Astrocyte (in vitro differentiated cells and primary cell): ENCODE results near the gene KRT79. TPM values are rescaled to one million over a fixed set of nuclear protein-coding genes. Genes with fewer than 3 reads are reported as not detected.

Experiments used
- DNase-seq: peaks from one replicate; pipeline ENCODE4 v3.0.0-alpha.2; 2010; ENCODE audit warnings: low read depth
- FAIRE-seq: peaks from 2 replicates; lab custom pipeline; 2011; peaks lifted over from hg19 to GRCh38; lab: Jason Lieb, UNC
- H2AFZ ChIP-seq: 2 replicates; pipeline ENCODE4 v1.6.0; 2012; ENCODE audit warnings: low read depth, low read length, inconsistent platforms
- H3K27ac ChIP-seq: 2 replicates; pipeline ENCODE4 v1.5.1; 2011; ENCODE audit warnings: low read depth, low read length, inconsistent platforms
- H3K27me3 ChIP-seq: 2 replicates; pipeline ENCODE4 v1.6.0; 2011; ENCODE audit warnings: low read length, inconsistent platforms; ENCODE audit not compliant: insufficient read depth
- H3K36me3 ChIP-seq: 2 replicates; pipeline ENCODE4 v1.5.1; 2011; ENCODE audit warnings: low read length, inconsistent platforms; ENCODE audit not compliant: insufficient read depth
- H3K4me1 ChIP-seq: 2 replicates; pipeline ENCODE4 v1.5.1; 2011; ENCODE audit warnings: low read length, inconsistent platforms; ENCODE audit not compliant: insufficient read depth
- H3K4me2 ChIP-seq: 2 replicates; pipeline ENCODE4 v1.6.0; 2012; ENCODE audit warnings: low read length, inconsistent platforms
- H3K4me3 ChIP-seq: 2 replicates; pipeline ENCODE4 v1.5.1; 2011; ENCODE audit warnings: low read depth, mild to moderate bottlenecking, low read length, inconsistent platforms; ENCODE audit not compliant: insufficient read depth
- H3K79me2 ChIP-seq: 2 replicates; pipeline ENCODE4 v1.6.0; 2012; ENCODE audit warnings: mild to moderate bottlenecking, low read length, inconsistent platforms; ENCODE audit not compliant: insufficient read depth
- H3K9ac ChIP-seq: 2 replicates; pipeline ENCODE4 v1.6.0; 2012; ENCODE audit warnings: mild to moderate bottlenecking, low read length, inconsistent platforms
- H3K9me3 ChIP-seq: 2 replicates; pipeline ENCODE4 v1.5.1; 2012; ENCODE audit warnings: low read depth, mild to moderate bottlenecking, low read length, inconsistent platforms; ENCODE audit not compliant: insufficient read depth
- H4K20me1 ChIP-seq: 2 replicates; pipeline ENCODE4 v1.6.0; 2012; ENCODE audit warnings: low read length, inconsistent platforms; ENCODE audit not compliant: insufficient read depth
- H3K27ac Mint-ChIP-seq: one replicate; pipeline ENCODE4 v1.8.0; 2021; ENCODE audit warnings: mild to moderate bottlenecking, mixed read lengths; ENCODE audit not compliant: unreplicated experiment
- H3K27me3 Mint-ChIP-seq: one replicate; pipeline ENCODE4 v1.8.0; 2021; ENCODE audit warnings: low read depth, mixed read lengths; ENCODE audit not compliant: unreplicated experiment
- H3K36me3 Mint-ChIP-seq: one replicate; pipeline ENCODE4 v1.8.0; 2021; ENCODE audit warnings: low read depth, mixed read lengths; ENCODE audit not compliant: unreplicated experiment
- H3K4me1 Mint-ChIP-seq: one replicate; pipeline ENCODE4 v1.8.0; 2021; ENCODE audit warnings: low read depth, mixed read lengths; ENCODE audit not compliant: unreplicated experiment
- H3K4me3 Mint-ChIP-seq: one replicate; pipeline ENCODE4 v1.8.0; 2021; ENCODE audit warnings: mild to moderate bottlenecking, moderate library complexity, mixed read lengths; ENCODE audit not compliant: unreplicated experiment
- H3K9me3 Mint-ChIP-seq: one replicate; pipeline ENCODE4 v1.8.0; 2021; ENCODE audit warnings: mild to moderate bottlenecking, mixed read lengths; ENCODE audit not compliant: unreplicated experiment
- EZH2 ChIP-seq: IDR thresholded peaks from 2 replicates; pipeline ENCODE4 v1.6.1; 2012; ENCODE audit warnings: mild to moderate bottlenecking, low read length, inconsistent platforms; ENCODE audit not compliant: insufficient read depth
- total RNA-seq: library from RNA; stranded (reverse); gene quantifications from 2 replicates; pipeline ENCODE4 v1.2.1, GENCODE V29; 2021
- TF ChIP-seq, protein P1 (sequence below): IDR thresholded peaks from 2 replicates; pipeline ENCODE4 v1.5.1; 2011; ENCODE audit warnings: low read depth, mild to moderate bottlenecking, inconsistent platforms, low read length, moderate library complexity; ENCODE audit not compliant: insufficient read depth

KRT79 gene
- total RNA-seq, 1 donor from 2014 or later = 0.50 TPM

DNA sequence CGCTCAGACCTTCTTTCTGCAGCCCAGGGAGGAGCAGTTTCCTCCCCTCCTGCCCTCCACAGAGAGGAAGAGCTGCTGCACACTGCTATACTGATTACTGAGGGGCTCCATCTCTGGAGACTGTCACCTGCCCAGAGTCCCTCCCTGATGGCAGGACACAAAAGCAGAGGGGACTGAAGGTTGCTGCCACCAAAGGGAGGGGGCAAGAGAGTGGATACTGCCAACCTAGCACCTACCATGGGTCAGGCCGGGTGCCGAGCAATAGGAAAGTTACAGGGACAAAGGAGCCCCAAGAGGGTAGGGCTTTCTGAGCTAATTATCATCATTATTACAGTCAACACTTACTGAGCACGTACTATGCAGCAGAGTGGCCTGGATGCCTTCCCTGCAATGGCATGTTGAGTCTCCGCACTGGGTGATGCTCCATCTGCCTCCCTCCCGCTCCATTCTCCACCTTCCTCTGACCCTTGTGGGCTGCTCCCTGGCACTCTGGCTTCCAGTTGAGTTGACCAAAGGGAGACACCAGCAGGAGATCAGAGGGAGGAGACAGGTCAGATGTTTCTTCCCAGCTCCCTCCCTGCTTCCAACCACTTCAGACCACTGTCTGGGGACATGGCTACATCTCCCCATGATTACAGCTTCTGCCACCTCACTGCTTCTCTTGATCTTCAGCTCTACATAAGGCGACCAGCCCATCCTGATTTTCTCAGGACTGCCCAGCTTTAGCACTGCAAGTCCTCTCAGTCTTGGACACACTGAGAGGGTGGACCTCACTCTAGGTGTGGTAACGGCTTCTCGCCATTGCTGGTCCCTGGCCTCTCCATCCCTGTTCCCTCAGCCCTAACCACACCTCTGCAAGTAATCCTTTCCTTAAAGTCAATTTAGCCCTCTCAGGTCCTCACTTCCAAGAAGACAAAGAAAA is 2.6 kb upstream of the KRT79 start:
- Histone ChIP-seq H3K36me3 (no peaks in the 10 kb centered on the region), H3K9ac (peak overlapping the region; percentile 75), H3K4me3 (peak overlapping the region; percentile 17), H3K9me3 (no peaks in the 10 kb centered on the region), H3K79me2 (no peaks in the 10 kb centered on the region), H3K27me3 (no peaks in the 10 kb centered on the region), H4K20me1 (no peaks in the 10 kb centered on the region), H3K4me1 (peaks cover 39% of the 10 kb centered on the region), H3K27ac (peak overlapping the region; percentile 88), H3K4me2 (peak overlapping the region; percentile 65), H2AFZ (peak overlapping the region; percentile 59)
- DNase-seq (no peak), FAIRE-seq (no peak)
- Mint-ChIP-seq H3K9me3 (peaks cover 2% of the 10 kb centered on the region), H3K36me3 (no peaks in the 10 kb centered on the region), H3K27me3 (peaks cover 20% of the 10 kb centered on the region), H3K27ac (peak overlapping the region; percentile 96), H3K4me1 (peaks cover 27% of the 10 kb centered on the region), H3K4me3 (no peak overlapping the region)
- TF ChIP-seq, protein P1, sequence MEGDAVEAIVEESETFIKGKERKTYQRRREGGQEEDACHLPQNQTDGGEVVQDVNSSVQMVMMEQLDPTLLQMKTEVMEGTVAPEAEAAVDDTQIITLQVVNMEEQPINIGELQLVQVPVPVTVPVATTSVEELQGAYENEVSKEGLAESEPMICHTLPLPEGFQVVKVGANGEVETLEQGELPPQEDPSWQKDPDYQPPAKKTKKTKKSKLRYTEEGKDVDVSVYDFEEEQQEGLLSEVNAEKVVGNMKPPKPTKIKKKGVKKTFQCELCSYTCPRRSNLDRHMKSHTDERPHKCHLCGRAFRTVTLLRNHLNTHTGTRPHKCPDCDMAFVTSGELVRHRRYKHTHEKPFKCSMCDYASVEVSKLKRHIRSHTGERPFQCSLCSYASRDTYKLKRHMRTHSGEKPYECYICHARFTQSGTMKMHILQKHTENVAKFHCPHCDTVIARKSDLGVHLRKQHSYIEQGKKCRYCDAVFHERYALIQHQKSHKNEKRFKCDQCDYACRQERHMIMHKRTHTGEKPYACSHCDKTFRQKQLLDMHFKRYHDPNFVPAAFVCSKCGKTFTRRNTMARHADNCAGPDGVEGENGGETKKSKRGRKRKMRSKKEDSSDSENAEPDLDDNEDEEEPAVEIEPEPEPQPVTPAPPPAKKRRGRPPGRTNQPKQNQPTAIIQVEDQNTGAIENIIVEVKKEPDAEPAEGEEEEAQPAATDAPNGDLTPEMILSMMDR = no peak
- TF ChIP-seq EZH2 = no peak

DNA sequence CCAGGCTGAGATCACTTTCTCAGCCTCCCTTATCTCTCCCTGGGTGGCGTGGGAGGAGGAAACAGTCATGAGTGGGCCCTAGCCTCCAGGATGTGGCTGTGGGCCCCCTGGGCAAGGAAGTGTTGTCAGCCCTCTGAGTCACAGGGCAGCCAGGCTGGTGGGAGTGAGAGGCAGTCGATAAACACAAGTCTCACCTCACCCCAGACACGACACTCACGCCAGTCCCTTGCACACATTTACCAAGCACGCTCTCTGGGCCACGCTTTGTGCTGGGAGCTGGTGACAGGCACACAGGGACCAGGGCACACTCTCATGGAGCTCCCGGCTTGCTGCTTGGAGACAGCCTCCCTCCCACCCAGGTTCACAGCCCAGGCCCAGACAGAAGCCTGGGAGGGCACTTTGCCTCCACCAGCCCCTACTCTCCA is 1.9 kb upstream of the KRT79 start:
- Histone ChIP-seq H2AFZ (peak overlapping the region; percentile 44), H3K4me2 (peak overlapping the region; percentile 65), H3K36me3 (no peaks in the 10 kb centered on the region), H3K27ac (peak overlapping the region; percentile 88), H3K79me2 (no peaks in the 10 kb centered on the region), H3K9me3 (no peaks in the 10 kb centered on the region), H3K9ac (peak overlapping the region; percentile 75), H3K27me3 (no peaks in the 10 kb centered on the region), H3K4me3 (no peak overlapping the region), H4K20me1 (no peaks in the 10 kb centered on the region), H3K4me1 (peaks cover 39% of the 10 kb centered on the region)
- FAIRE-seq (no peak), DNase-seq (peak; percentile 79)
- H3K9me3 Mint-ChIP-seq = peaks cover 2% of the 10 kb centered on the region
- TF ChIP-seq, protein P1 = no peak
- TF ChIP-seq EZH2 = no peak
- H3K4me1 Mint-ChIP-seq = peaks cover 27% of the 10 kb centered on the region
- no peaks in the 10 kb centered on the region for H3K36me3 Mint-ChIP-seq
- H3K27me3 Mint-ChIP-seq = peaks cover 16% of the 10 kb centered on the region
- H3K27ac Mint-ChIP-seq = peak overlapping the region; percentile 96
- peak overlapping the region; percentile 60 for H3K4me3 Mint-ChIP-seq
